GM19438 (cell line): Measurements from ENCODE around the gene TCF25.

Source experiments
- ATAC-seq: cut with Tn5 transposase; IDR thresholded peaks from one replicate; pipeline ENCODE4 v1.9.1; 2021; ENCODE audit warnings: low read depth; ENCODE audit not compliant: unreplicated experiment

Gene TCF25

GRCh38 chr16:89960966-89961365 lies 87.6 kb downstream of the TCF25 start:
- no peak for ATAC-seq
